Liver (tissue), 9 donors: Measurements from ENCODE around the gene LAMC3. TPM values are rescaled to one million over a fixed set of nuclear protein-coding genes. Genes with fewer than 3 reads are reported as not detected.

Source experiments
- DNase-seq: peaks from one replicate; pipeline ENCODE4 v3.0.0-alpha.2; 2017; ENCODE audit warnings: low spot score
- H3K27ac ChIP-seq, 2 donors: one replicate each; pipeline ENCODE4 v1.7.0; 2013; ENCODE audit warnings: inconsistent platforms in 2 of 2, low read length in 2 of 2, control low read depth in 1 of 2, low read depth in 1 of 2, mild to moderate bottlenecking in 1 of 2
- H3K27me3 ChIP-seq, 4 donors: one replicate each; pipeline versions ENCODE4 v1.6.1 to v1.7.0; 2013; ENCODE audit warnings: low read length in 3 of 4, inconsistent platforms in 1 of 4, mild to moderate bottlenecking in 1 of 4, moderate library complexity in 1 of 4; ENCODE audit not compliant: control insufficient read depth in 4 of 4, insufficient read depth in 4 of 4
- H3K36me3 ChIP-seq, 4 donors: one replicate each; pipeline versions ENCODE4 v1.6.1 to v1.7.0; 2013; ENCODE audit warnings: low read length in 3 of 4, mild to moderate bottlenecking in 3 of 4, low read depth in 1 of 4, moderate library complexity in 1 of 4; ENCODE audit not compliant: control insufficient read depth in 4 of 4, insufficient read depth in 3 of 4
- H3K4me1 ChIP-seq, 4 donors: one replicate each; pipeline versions ENCODE4 v1.6.1 to v1.7.0; 2013; ENCODE audit warnings: low read length in 3 of 4, mild to moderate bottlenecking in 3 of 4, moderate library complexity in 1 of 4; ENCODE audit not compliant: control insufficient read depth in 4 of 4, insufficient read depth in 4 of 4
- H3K4me3 ChIP-seq, 3 donors: one replicate each; pipeline versions ENCODE4 v1.6.1 to v1.7.0; 2013; ENCODE audit warnings: low read length in 3 of 3, control low read depth in 1 of 3, low read depth in 1 of 3, mild to moderate bottlenecking in 1 of 3
- H3K9ac ChIP-seq, 2 donors: one replicate each; pipeline ENCODE4 v1.7.0; 2013; ENCODE audit warnings: low read length in 2 of 2, mild to moderate bottlenecking in 2 of 2, moderate library complexity in 2 of 2, control low read depth in 1 of 2, low read depth in 1 of 2
- H3K9me3 ChIP-seq, 4 donors: one replicate each; pipeline versions ENCODE4 v1.6.1 to v1.7.0; 2013; ENCODE audit warnings: low read length in 3 of 4; ENCODE audit not compliant: control insufficient read depth in 4 of 4
- ATF3 ChIP-seq: IDR thresholded peaks from 2 replicates; pipeline ENCODE4 v1.6.1; 2016; ENCODE audit warnings: antibody characterized with exemption
- CTCF ChIP-seq: fragments of 150-350 bp; IDR thresholded peaks from 2 replicates; pipeline ENCODE4 v1.5.1; 2017; ENCODE audit warnings: improper control_type of control experiment, low read depth, low read length; ENCODE audit not compliant: missing input control
- EGR1 ChIP-seq, 2 donors: IDR thresholded peaks; 2 replicates each; pipeline ENCODE4 v1.6.1; 2016 to 2018; ENCODE audit warnings: antibody characterized with exemption in 2 of 2, low read depth in 2 of 2
- FOXA1 ChIP-seq: IDR thresholded peaks from 2 replicates; pipeline ENCODE4 v1.6.1; 2016; ENCODE audit warnings: antibody characterized with exemption
- HNF4A ChIP-seq, 2 donors: conservative IDR thresholded peaks; 2 replicates each; pipeline ENCODE4 v1.6.1; 2016; ENCODE audit warnings: antibody characterized with exemption in 2 of 2, mild to moderate bottlenecking in 2 of 2
- HNF4G ChIP-seq: IDR thresholded peaks from 2 replicates; pipeline ENCODE4 v1.6.1; 2016; ENCODE audit warnings: antibody characterized with exemption
- JUND ChIP-seq, 2 donors: IDR thresholded peaks; 2 replicates each; pipeline ENCODE4 v1.6.1; 2016; ENCODE audit warnings: antibody characterized with exemption in 2 of 2
- MAX ChIP-seq: IDR thresholded peaks from 2 replicates; pipeline ENCODE4 v1.6.1; 2016; ENCODE audit warnings: antibody characterized with exemption
- NR2F2 ChIP-seq: IDR thresholded peaks from 2 replicates; pipeline ENCODE4 v1.6.1; 2016; ENCODE audit warnings: antibody characterized with exemption
- RAD21 ChIP-seq, 2 donors: IDR thresholded peaks; 2 replicates each; pipeline ENCODE4 v1.6.1; 2016; ENCODE audit warnings: antibody characterized with exemption in 2 of 2, mild to moderate bottlenecking in 2 of 2
- REST ChIP-seq: IDR thresholded peaks from 2 replicates; pipeline ENCODE4 v1.6.1; 2016; ENCODE audit warnings: antibody characterized with exemption, mild to moderate bottlenecking
- RXRA ChIP-seq, 2 donors: IDR thresholded peaks; 2 replicates each; pipeline ENCODE4 v1.6.1; 2017 to 2018; ENCODE audit warnings: antibody characterized with exemption in 2 of 2, mild to moderate bottlenecking in 1 of 2
- YY1 ChIP-seq: IDR thresholded peaks from 2 replicates; pipeline ENCODE4 v1.6.1; 2016; ENCODE audit warnings: antibody characterized with exemption, mild to moderate bottlenecking
- ZBTB33 ChIP-seq: IDR thresholded peaks from 2 replicates; pipeline ENCODE4 v1.6.1; 2016; ENCODE audit warnings: antibody characterized with exemption
- WGBS: extraction: QIAGEN DNeasy Blood & Tissue Kit; methylation state at CpG from one replicate; pipeline ENCODE4 v1.1.7; 2013; 5-methylcytosine and 5-hydroxymethylcytosine counted together
- polyA plus RNA-seq, 2 donors: library from polyadenylated mRNA; stranded (reverse) in 1 of 2; unstranded in 1 of 2; fragments of 200-250 nt in 1 of 2; fragments of >200 nt in 1 of 2; fragmentation: Nextera tagmentation in 1 of 2; extraction: Ambion mirVana in 1 of 2; gene quantifications; one replicate each; pipeline versions ENCODE4 v1.2.1 to v1.2.3, GENCODE V29; 2013 to 2015
- total RNA-seq, 2 donors: library from RNA; depleted of rRNA; stranded (reverse); fragments of >200 nt; gene quantifications; one replicate each; pipeline ENCODE4 v1.2.3, GENCODE V29; 2014
- donor health status: healthy.
- donor health status: healthy.
- donor health status: healthy.
- donor health status: healthy.
- donor health status: healthy.

Gene LAMC3
- total and polyA plus RNA-seq, 4 donors: 1.4 to 5.9 (median 2.9) TPM

GRCh38 chr9:130965680-130966079, 43.3 kb upstream of the LAMC3 start:
- no peak for DNase-seq
- no peak overlapping the region for H3K9ac ChIP-seq
- TF ChIP-seq EGR1 (IDR thresholded peaks at IDR 0.05; ENCODE audit: low read depth in 2 of 2): no peak
- TF ChIP-seq NR2F2: no peak
- no peak for TF ChIP-seq JUND (IDR thresholded peaks at IDR 0.05)
- no peak for TF ChIP-seq RAD21 (IDR thresholded peaks at IDR 0.05)
- TF ChIP-seq HNF4A (conservative IDR thresholded peaks at IDR 0.05): no peak
- 88% methylated on average over 7 of the region's 7 CpGs for WGBS
- no peaks in the 10 kb centered on the region for H3K36me3 ChIP-seq
- H3K4me1 ChIP-seq: no peaks in the 10 kb centered on the region
- no peaks in the 10 kb centered on the region for H3K9me3 ChIP-seq
- no peaks in the 10 kb centered on the region for H3K27me3 ChIP-seq
- no peak overlapping the region for H3K4me3 ChIP-seq
- no peak overlapping the region for H3K27ac ChIP-seq

- no peaks in the 10 kb centered on the region for H3K4me1 ChIP-seq
- WGBS: 89% methylated on average over 12 of the region's 12 CpGs
- no peak for DNase-seq
- TF ChIP-seq CTCF: no peak
- no peak for TF ChIP-seq EGR1 (IDR thresholded peaks at IDR 0.05; ENCODE audit: low read depth in 2 of 2)
- TF ChIP-seq YY1: no peak
- TF ChIP-seq HNF4G: no peak
- no peak for TF ChIP-seq REST
- no peak for TF ChIP-seq ATF3
- no peak for TF ChIP-seq FOXA1
- no peak for TF ChIP-seq RXRA (IDR thresholded peaks at IDR 0.05)
- TF ChIP-seq MAX: no peak
- no peak for TF ChIP-seq RAD21 (IDR thresholded peaks at IDR 0.05)
- TF ChIP-seq ZBTB33: no peak
- peaks cover 0 to 9% (median 0%) of the 10 kb centered on the region in 4 donors for H3K27me3 ChIP-seq
- no peaks in the 10 kb centered on the region for H3K9me3 ChIP-seq
- H3K9ac ChIP-seq: no peak overlapping the region
- H3K36me3 ChIP-seq: no peaks in the 10 kb centered on the region
- no peak overlapping the region for H3K27ac ChIP-seq
- no peak overlapping the region for H3K4me3 ChIP-seq
These were observed 38.9 kb upstream of the LAMC3 start for GRCh38 chr9:130970052-130970451.
